NCI-H128 (cell line): Measurements from ENCODE around the gene CSNK1G1.
"Not testable (repeated sequence)": the region's sequence is repeated elsewhere in the genome, so short reads cannot be mapped to it uniquely, and the experiment has no call there.

Experiments used
- DNase-seq: peaks from one replicate; lab custom pipeline; 2025; ENCODE audit not compliant: unreplicated experiment; lab: John Stamatoyannopoulos, UW

The CSNK1G1 gene

DNA sequence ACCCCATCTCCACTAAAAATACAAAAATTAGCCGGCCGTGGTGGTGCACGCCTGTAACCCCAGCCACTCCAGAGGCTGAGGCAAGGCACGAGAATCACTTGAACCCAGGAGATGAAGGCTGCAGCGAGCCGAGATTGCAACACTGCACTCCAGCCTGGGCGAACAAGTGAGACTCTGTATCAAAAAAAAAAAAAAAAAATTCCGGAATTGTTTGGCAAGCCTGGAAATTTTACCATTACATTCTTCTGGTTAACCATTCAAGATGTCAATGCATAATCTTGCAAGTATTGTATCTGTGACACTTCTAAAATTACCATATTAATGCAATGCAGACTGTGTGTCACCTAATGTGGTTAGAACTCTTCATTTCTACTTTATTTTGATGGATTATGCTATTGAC is 67.0 kb downstream of the CSNK1G1 start:
- DNase-seq = no peak

DNA sequence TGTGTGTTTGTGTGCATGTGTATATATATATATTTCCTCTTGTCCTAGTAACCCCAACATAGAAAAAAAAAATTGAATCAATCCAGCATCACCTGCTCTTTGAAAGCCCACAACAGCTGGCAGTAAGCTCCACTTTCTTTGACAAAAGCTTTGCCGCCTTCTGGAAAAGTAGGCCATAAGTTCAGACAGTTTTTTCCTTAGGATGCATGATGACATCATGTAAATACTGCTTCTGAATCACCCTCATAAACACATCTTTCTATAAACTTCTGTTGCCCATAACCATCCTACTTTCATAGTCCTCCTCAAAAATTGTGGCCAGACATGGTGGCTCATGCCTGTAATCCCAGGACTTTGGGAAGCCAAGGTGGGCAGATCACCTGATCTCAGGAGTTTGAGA is 67.4 kb downstream of the CSNK1G1 start:
- no peak for DNase-seq

DNA sequence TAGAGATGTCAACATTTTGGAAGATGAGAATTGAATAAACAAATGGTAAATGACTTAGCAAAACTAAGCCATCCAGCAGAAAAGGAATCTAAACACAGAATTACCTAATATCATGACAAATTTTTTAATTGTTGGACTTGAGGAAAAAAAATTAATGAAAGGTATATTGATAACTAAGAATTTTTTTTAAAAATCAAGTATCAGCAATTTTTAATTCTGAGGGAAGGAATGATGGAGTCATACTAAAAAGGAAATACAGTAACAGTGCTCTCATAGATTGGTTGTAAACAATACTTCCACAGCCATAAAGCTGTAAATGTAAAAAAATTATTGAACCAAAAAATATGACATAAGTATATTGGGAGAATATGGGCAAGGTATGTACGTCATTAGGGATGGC is 68.0 kb downstream of the CSNK1G1 start:
- DNase-seq = no peak

DNA sequence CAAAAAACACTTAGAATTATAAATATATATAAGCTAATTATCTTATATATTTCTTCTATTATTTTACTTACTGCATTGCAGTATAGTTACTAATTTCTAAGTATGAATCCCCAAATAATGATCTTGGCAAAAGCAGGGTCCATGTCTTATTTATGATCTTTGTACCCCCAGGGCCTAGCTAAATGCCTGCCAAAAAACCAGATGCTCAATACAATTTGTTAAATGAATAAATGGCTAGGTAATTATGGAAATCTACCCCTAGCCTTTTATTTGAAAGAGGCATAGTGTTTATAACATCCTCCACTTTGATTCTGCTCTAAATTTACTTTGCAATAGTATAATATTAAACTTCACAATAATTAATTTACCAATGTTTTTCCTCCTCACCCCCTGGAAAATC is 69.5 kb downstream of the CSNK1G1 start:
- DNase-seq = no peak

DNA sequence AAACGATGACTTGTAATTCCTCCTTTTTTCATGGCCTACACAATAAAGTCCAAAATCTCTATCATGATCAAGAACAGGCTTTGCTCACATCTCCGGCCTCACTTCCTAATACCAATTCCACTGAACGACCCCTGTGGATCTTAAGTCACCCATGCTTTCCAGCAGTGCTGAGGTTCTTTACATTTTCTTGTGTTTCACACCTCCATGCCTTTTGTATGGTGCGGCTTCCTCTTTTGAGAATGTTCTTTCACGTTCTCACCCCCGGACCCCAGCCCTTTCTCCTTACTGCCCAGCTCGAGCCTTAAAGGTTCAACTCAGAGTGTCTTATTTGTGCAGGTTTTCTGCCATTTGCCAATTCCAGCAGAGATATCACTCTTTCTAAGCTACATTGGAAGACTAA is 70.1 kb downstream of the CSNK1G1 start:
- no peak for DNase-seq

DNA sequence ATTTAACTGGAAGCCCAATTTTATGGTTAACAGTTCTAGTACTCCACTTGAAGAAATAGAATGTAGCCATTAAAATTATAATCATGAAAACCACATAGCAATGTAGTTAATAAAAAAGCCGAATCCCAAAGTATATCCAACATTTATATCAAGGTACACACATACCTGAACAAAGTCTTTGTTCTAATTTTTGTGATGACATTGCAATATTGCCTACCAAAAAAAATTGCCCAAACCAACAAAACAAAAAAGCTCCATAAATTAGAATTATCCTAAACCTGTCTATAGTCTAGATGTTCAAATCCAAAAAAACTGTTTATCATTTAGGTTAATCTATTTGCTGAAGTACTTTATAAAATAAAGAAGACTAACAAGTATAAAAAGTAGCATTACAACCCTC is 70.8 kb downstream of the CSNK1G1 start:
- no peak for DNase-seq

DNA sequence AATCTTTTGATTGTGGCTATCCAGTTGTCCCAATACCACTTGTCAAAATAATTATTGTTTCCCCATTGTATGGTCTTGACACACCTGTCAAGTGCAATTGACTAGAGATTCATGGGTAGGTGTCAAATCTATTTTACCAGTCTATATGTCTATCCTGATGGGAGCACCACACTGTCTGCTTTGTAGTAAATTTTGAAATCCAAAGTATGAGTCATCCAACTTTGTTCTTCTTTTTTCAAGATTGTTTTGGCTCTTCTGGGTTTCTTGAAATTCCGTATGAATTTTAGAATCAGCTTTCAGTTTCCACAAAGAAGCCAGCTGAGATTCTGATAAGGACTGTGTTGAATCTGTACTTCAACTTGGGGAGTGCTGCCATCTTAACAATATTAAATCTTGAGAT is 71.9 kb downstream of the CSNK1G1 start:
- no peak for DNase-seq

DNA sequence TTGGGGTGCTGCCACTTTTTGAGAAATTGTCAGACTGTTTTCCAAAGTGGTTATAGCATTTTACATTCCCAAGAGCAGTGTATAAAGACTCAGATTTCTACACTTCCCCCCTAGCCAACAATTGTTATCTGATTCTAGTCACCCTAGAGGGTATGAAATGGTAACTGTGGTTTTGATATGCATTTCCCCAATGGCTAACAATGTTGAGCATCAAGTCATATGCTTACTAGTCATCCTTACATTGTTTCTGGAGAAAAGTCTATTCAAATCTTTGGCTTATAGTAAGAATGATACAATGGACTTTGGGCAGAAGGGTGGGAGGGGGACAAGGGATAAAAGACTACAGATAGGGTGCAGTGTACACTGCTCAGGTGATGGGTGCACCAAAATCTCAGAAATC is 73.3 kb downstream of the CSNK1G1 start:
- DNase-seq = no peak

DNA sequence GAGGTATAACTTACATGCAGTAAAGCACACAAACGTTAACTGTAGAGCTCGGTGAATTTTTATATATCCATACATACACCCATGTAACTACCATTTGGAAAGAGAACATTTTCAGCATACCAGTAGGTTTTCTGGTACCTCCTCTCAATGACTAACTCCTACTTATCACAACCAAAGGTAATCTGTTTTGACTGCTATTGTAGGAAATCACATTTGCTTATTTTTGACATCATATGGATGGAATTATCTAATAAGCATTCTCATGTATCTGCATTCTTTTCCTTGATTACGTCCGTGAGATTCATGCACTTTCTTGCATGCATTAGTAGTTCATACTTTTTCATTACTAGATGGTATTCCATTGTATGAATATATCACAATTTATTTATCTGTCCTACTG is 76.8 kb downstream of the CSNK1G1 start:
- no peak for DNase-seq

DNA sequence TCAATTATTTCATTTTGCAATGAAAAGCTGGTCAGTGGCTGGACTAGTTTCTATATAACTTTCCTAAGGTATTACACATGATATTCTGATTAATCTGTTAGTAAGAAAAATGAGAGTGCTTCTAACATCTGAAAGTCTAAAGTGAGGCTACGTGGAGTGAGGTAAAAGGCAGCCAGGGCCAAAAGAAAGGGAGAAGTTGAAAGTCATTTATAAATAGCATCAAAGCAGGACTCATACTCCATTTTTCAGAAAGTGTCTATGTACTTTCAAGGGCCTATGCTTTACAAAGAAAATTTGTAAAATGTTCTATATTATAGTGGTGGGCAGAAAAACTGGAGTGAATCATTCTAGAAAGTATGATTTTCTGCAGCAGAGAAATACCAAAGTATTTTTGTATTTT is 80.0 kb downstream of the CSNK1G1 start:
- no peak for DNase-seq

DNA sequence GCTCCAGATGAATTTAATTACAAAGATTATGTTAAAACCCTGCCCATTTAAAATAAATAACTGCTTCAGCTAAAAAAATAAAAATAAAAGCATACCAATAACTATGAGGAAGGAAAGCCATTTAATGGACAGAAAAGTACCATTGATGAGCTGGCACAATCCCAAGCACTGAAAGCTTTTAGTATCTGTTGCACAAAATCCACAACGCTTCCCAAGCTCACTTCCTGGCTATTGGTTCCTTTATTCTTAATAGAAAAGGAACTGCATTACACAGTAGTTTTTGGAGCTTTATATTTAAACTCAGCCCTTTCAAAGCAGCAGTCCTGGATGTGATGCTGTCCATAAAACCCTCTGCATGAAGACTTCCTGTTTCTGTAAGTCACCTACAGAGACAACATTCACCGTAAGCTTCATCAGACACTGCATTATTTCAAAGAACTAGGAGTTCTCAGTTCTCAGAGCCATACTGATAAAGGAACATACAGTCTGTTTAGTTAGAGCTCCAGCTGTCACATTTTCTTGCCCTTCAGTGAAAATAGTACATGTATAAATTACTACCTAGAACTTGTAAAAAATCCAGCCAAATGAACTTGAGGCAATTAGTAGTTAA is 81.5 kb downstream of the CSNK1G1 start:
- no peak for DNase-seq

DNA sequence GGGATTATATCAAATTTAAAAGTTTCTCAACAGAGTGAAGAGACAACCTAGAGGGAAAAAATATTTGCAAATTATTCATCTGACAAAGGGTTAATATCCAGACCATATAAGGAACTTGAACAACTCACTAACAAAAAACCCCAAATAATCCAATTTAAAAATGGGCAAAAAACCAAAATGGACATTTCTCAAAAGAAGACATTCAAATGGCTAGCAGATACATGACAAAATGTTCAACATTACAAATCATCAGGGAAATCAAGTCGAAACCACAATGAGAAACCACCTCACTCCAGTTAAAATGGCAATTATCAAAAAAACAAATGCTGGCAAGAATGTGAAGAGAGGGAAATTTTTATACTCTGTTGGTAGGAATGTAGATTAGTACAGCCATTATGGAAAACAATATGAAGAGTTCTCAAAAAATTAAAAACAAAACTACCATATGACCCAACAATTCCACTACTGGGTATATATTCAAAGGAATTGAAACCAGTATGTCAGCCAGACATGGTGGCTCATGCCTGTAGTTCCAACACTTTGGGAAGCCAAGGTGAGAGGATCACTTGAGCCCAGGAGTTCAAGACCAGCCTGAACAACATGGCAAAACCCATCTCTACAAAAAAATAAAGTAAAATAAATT is 88.5 kb downstream of the CSNK1G1 start:
- no peak for DNase-seq

DNA sequence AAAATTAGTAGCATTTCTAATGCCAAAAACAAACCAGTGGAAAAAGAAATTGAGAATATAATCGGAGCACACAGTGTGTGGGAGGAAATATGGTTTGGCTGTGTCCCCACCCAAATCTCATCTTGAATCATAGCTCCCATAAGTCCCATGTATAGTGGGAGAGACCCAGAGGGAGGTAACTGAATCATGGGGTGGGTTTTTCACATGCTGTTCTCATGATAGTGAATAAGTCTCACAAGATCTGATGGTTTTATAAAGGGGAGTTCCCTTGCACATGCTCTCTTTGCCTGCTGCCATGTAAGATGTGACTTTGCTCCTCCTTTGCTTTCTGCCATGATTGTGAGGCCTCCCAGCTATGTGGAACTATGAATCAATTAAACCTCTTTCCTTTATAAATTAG is 90.8 kb downstream of the CSNK1G1 start:
- not testable (repeated sequence) for DNase-seq

DNA sequence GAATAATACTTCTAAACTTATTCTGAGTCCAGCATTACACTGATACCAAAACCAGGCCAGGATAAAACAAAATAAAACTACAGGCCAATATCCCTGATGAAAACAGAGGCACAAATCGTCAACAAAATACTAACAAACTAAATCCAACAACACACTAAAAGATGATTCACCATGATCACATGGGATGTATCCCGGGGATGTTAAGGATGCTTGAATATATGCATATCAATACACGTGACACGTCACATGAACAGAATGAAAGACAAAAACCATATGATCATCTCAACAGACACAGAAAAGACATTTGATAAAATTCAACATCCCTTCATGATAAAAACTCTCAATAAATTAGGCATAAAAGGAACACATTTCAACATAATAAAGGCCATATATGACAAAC is 91.5 kb downstream of the CSNK1G1 start:
- no peak for DNase-seq

DNA sequence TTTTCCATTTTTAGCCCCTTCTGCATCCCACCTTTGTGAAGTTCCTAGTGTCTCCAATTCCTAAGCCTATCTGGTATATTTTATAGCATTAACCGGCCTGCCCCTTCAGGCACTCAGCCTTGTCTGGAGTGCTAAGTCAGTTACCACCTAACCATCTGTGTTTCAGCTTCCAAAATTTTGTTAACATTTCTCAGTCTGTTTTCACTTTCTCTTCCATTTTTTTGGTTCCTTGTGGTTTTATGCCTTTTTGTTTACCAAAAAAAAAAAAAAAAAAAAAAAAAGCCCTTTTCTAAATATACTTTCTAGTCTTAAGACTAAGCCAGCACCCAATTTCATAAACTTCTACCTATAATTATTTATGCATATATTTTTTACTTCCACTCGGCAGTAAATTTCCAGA is 92.4 kb downstream of the CSNK1G1 start:
- DNase-seq = no peak

DNA sequence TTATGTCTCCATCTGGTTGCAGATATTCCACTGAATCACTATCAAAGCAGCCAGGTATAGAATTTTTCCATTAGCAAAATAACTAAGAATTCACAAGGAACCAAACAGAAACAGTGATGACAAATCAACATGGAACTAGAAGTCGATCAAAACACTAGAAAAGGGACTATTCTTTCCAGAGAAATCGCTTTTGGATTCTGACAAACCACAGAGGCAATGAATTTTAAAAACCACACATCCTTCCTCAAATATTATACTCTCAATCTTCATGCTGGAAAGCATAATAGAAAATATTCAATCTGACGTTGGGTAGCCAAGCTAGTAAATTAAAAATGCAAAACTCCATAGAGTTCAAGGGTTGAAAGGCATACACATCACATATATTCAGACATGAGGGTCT is 99.9 kb downstream of the CSNK1G1 start:
- no peak for DNase-seq

DNA sequence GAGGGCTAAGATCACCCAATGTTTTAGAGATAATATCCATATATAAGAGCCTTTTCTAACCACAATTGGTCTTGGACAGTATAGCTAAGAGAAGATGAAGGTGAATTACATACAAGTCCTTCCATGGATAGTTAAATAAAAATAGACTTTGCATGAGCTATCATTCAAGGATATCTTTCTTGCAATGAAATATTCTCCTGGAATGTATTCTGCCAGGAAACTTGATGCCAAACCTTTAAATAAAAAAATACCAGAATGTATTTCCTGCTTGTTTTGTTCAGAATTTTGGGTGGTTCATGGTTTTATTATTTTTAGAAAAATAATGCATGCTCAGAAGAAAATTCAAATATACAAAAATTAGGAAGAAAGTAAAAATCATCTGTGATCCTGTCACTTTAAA is 104.3 kb downstream of the CSNK1G1 start:
- DNase-seq = no peak

DNA sequence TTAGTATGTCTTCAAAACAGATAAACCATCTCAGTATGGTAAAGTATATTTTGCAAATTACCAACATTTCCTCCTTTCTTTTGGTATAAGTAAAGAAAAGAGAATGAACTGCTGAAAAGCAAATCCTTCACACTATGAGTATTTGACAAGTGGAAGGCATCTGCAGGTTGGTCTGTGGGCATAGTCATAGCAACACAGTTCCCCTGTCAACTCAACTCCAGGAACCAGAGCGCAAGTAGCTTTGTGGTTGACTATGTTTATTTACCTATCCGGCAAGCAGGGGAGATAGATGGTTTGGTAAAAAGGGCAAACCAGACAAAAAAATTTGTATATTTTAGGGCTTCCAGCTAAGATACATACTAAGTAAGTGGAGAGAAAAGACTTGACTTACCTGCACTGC is 104.9 kb downstream of the CSNK1G1 start:
- no peak for DNase-seq

DNA sequence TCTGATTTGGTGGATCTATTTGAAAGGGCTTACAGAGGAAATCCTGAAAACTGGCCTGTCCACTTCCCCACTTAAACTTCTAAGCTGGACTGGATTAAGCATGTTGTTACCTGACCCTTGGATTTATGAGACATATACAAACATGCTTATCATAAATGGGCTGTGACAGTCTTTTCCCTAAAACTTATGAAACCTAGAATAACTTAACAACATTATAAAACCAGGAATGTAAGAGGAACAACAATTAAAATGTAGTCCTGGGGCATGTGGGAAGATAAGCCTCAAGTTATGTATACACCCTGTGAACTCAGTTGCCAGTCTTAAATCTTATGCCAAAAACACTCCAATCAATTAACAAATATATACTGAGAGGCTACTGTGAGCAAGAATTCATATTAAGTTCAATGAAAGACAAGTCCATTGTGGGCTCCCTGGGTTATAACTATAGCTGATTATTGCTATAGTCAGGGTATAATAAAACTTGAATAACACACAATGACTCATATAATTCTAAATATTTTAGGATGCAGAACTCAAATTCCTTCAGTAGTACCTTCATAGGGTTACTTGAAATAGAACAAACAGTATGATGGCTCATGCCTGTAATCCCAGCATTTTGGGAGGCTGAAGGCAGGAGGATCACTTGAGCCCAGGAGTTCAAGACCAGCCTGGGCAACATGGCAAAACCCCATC is 105.9 kb downstream of the CSNK1G1 start:
- no peak for DNase-seq

DNA sequence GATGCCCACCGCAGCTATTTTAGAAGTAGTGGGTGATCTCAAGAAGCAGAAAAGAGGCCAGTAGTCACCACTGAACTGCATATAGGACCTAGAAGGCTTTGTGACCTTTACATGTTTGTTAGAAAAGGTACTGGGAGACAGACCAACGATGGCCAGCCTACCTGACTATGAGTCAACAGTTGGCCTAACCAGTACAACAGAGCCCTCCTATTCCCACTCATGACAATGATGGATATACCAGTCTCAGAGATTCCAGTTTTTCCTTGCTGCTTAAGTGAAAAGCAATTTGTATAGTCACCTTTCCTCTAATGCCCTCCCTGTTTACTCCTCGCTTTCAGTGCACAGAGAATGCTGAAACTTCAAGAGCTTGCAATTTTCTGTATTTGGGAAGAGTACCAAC is 106.6 kb downstream of the CSNK1G1 start:
- DNase-seq = no peak

DNA sequence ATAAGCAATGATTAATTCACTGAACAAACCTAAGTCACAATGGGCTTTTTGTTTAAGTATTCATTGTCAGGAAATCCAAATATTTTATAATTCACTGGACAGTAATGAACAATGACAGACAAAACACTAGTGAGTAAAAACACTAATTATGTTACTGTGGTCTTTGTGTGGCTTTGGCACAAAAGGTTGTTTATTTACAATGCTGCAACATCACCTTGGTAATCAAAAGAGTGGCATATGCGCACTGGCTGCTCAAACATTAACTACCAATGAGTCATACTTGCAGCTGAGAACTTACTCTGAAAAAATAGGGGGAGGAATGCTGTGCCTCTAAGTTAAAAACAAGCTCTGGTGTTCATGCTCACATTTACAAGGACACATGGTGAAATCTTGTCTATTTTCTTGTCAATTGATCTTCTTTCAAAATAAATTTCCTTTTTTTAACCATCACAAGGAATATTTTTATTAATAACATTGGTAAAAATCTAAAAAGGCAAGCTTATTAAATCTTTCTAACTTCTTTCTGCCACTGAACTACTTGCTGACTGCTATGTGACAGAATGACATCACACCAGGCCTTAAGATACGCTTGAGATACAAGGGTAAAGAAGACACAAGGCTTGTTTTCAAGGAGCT is 107.9 kb downstream of the CSNK1G1 start:
- no peak for DNase-seq

DNA sequence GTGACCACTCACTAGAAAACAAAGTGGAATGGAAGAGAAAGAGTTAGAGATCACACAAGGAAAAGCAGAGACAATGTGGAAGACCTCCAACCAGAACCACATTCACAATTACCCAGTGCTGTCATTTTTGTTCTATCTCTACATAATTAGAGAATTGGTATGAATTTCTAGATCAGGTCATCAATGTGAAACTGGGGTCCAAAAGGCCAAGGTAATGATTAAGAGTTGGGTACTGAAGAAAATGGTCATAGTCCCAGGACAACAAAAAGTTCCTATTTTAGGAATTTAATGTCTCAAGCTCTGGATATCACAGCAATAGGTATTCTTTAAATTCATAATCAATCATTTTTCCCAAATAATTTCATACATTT is 108.5 kb downstream of the CSNK1G1 start:
- DNase-seq = no peak
